A673 (cell line): ENCODE measurements around the gene TP53I13.

ENCODE experiments used
- EZH2 ChIP-seq: fragments of 200-600 bp; sonication (generic); IDR thresholded peaks from 2 replicates; pipeline ENCODE4 v1.6.1; 2017; ENCODE audit warnings: borderline replicate concordance, low read depth, mild to moderate bottlenecking, mixed read lengths, antibody characterized with exemption, low read length; ENCODE audit not compliant: poor library complexity, severe bottlenecking
- TF ChIP-seq, protein P1 (sequence below): fragments of 300-800, 200-600 bp; sonication (generic); conservative IDR thresholded peaks from 2 replicates; pipeline ENCODE4 v1.5.1; 2017; ENCODE audit warnings: low read depth, mild to moderate bottlenecking, antibody characterized with exemption, low read length, moderate library complexity, mixed read lengths

- TF ChIP-seq, protein P1, sequence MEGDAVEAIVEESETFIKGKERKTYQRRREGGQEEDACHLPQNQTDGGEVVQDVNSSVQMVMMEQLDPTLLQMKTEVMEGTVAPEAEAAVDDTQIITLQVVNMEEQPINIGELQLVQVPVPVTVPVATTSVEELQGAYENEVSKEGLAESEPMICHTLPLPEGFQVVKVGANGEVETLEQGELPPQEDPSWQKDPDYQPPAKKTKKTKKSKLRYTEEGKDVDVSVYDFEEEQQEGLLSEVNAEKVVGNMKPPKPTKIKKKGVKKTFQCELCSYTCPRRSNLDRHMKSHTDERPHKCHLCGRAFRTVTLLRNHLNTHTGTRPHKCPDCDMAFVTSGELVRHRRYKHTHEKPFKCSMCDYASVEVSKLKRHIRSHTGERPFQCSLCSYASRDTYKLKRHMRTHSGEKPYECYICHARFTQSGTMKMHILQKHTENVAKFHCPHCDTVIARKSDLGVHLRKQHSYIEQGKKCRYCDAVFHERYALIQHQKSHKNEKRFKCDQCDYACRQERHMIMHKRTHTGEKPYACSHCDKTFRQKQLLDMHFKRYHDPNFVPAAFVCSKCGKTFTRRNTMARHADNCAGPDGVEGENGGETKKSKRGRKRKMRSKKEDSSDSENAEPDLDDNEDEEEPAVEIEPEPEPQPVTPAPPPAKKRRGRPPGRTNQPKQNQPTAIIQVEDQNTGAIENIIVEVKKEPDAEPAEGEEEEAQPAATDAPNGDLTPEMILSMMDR = no peak
- TF ChIP-seq EZH2 = no peak
These were observed 26.8 kb downstream of the TP53I13 start for GRCh38 chr17:29595107-29595942.
